Subcutaneous abdominal adipose tissue (tissue), 5 donors: ENCODE results near the gene RTN4R.

Experiments
- H3K27ac ChIP-seq: one replicate; pipeline ENCODE4 v1.7.0; 2013; ENCODE audit warnings: low read depth, mild to moderate bottlenecking, inconsistent platforms, low read length, moderate library complexity
- H3K27me3 ChIP-seq, 5 donors: one replicate each; pipeline ENCODE4 v1.7.0; 2013; ENCODE audit warnings: low read length in 5 of 5, inconsistent platforms in 1 of 5; ENCODE audit not compliant: control insufficient read depth in 5 of 5, insufficient read depth in 4 of 5
- H3K36me3 ChIP-seq, 5 donors: one replicate each; pipeline ENCODE4 v1.7.0; 2013; ENCODE audit warnings: low read length in 5 of 5; ENCODE audit not compliant: control insufficient read depth in 5 of 5, insufficient read depth in 5 of 5
- H3K4me1 ChIP-seq, 5 donors: one replicate each; pipeline ENCODE4 v1.7.0; 2013; ENCODE audit warnings: low read length in 5 of 5, mild to moderate bottlenecking in 3 of 5, moderate library complexity in 1 of 5; ENCODE audit not compliant: control insufficient read depth in 5 of 5, insufficient read depth in 5 of 5
- H3K4me3 ChIP-seq, 5 donors: one replicate each; pipeline ENCODE4 v1.7.0; 2013; ENCODE audit warnings: low read length in 5 of 5, low read depth in 1 of 5
- H3K9ac ChIP-seq, 5 donors: one replicate each; pipeline ENCODE4 v1.7.0; 2013; ENCODE audit warnings: low read length in 5 of 5, mild to moderate bottlenecking in 4 of 5, moderate library complexity in 3 of 5
- H3K9me3 ChIP-seq, 5 donors: one replicate each; pipeline ENCODE4 v1.7.0; 2013; ENCODE audit warnings: low read length in 5 of 5; ENCODE audit not compliant: control insufficient read depth in 5 of 5
- donor health status: healthy.
- donor health status: healthy.
- donor health status: healthy.
- donor health status: healthy.
- donor health status: healthy.

RTN4R gene

GRCh38 chr22:20228939-20229272 is 39.2 kb downstream of the RTN4R start:
- Histone ChIP-seq H3K27ac (no peak overlapping the region), H3K36me3 (no peaks in the 10 kb centered on the region), H3K4me1 (no peaks in the 10 kb centered on the region), H3K4me3 (no peak overlapping the region), H3K9ac (no peak overlapping the region), H3K27me3 (peaks cover 3 to 16% (median 7%) of the 10 kb centered on the region in 5 donors), H3K9me3 (peaks cover 0 to 8% (median 0%) of the 10 kb centered on the region in 5 donors)

- Histone ChIP-seq H3K4me3 (no peak overlapping the region), H3K36me3 (no peaks in the 10 kb centered on the region), H3K4me1 (no peaks in the 10 kb centered on the region), H3K27me3 (peaks cover 3 to 16% (median 7%) of the 10 kb centered on the region in 5 donors), H3K9ac (no peak overlapping the region), H3K27ac (no peak overlapping the region), H3K9me3 (peaks cover 0 to 8% (median 0%) of the 10 kb centered on the region in 5 donors)
Observed at GRCh38 chr22:20228055-20228938, 39.8 kb downstream of the RTN4R start.

DNA sequence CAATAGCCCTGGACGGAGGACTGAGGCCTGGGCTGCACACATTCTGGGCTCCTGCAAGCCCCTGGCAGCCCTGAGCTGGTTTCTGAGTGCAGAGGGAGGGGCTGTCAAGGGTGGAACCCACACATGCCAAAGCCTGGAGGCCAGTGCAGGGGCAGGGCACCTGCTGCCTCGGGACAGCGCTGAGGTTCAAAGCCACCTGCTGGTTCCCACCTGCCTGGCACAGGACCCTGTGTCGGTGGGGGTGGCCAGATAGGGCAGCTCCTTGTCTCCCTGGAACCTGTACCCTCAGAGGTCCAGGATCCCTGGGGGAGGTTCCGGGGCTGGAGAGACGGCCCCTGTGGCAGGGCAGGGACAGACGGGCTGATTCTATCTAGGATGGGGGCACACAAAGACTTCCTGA is 40.8 kb downstream of the RTN4R start:
- H3K4me3 ChIP-seq = no peak overlapping the region
- peaks cover 0 to 8% (median 0%) of the 10 kb centered on the region in 5 donors for H3K9me3 ChIP-seq
- H3K36me3 ChIP-seq = no peaks in the 10 kb centered on the region
- no peak overlapping the region for H3K27ac ChIP-seq
- H3K9ac ChIP-seq = no peak overlapping the region
- peaks cover 3 to 16% (median 7%) of the 10 kb centered on the region in 5 donors for H3K27me3 ChIP-seq
- H3K4me1 ChIP-seq = peaks cover 0 to 8% (median 3%) of the 10 kb centered on the region in 5 donors

DNA sequence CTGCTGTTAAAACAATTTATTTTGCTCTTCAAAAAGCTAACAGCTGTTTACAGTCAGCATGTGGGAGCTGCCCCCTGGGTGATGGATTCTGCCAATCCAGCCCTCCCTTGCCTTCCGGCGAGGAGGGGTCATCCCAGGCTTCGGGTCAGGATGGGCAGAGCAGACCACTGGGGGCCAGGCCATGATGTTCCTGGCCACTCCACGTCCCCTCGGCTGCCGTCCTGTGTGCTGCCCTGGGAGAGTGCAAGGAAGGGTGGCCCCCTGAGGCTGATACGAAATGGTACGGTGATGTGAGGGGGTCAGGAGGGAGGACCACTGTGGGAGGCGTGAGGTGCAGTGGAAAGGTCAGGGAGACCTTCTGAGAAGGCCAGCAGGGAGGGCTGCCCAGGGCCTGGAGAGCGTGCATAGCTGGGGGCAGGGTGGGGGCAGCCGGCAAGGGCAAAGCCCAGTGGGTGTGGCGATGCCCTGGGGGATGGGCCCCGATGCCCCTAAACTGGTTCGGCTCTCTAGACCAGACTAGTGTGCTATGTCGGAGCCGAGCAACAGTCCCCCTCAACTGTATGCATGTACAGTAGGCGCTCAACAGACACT is 41.3 kb downstream of the RTN4R start:
- Histone ChIP-seq H3K9me3 (peaks cover 0 to 8% (median 0%) of the 10 kb centered on the region in 5 donors), H3K36me3 (no peaks in the 10 kb centered on the region), H3K4me1 (peaks cover 0 to 13% (median 4%) of the 10 kb centered on the region in 5 donors), H3K27me3 (peaks cover 3 to 16% (median 8%) of the 10 kb centered on the region in 5 donors), H3K4me3 (no peak overlapping the region), H3K9ac (no peak overlapping the region), H3K27ac (no peak overlapping the region)

DNA sequence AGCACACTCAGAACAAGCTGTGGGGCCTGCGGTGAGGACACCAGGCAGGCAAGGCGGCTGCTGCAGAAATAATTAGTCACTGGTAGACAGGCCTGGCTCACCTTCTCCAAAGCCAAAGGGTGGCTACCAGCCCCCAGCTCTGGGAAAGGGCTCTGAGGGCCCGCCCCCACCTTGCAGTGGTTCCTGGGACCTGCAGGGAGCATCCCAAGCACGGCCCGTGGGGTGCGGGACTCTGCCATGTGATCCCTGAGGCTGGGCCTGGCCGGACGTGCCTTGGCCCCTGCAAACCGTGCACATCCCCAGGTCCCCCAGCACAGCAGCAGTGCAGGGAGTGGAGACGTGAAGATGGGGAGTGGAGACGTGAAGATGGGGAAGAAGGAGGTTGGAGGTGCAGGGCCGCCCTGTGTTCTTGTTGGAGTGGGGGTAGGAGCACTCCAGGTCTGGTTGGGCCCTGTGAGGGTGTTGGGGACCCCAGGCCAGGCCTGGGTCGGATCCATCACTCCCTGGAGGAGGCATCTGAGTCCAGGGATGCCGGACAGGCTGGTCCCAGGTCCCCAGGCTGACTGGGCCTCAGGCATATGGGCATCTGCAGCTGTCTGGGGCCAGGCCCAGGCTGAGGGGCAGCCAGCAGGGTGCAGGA is 41.9 kb downstream of the RTN4R start:
- peaks cover 0 to 8% (median 0%) of the 10 kb centered on the region in 5 donors for H3K9me3 ChIP-seq
- peaks cover 3 to 16% (median 10%) of the 10 kb centered on the region in 5 donors for H3K27me3 ChIP-seq
- peaks cover 0 to 15% (median 4%) of the 10 kb centered on the region in 5 donors for H3K4me1 ChIP-seq
- H3K36me3 ChIP-seq = no peaks in the 10 kb centered on the region
- H3K9ac ChIP-seq = no peak overlapping the region
- no peak overlapping the region for H3K4me3 ChIP-seq
- H3K27ac ChIP-seq = no peak overlapping the region

DNA sequence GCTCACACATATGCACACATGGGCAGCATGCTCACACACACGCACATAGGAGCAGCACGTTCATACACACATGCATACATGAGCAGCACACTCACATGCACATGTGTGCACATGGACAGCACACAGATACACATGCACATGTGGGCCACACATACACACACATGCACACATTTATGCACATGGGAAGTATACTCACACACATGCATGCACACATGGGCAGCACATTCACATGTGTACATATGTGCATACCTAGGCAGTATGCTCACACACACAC is 42.5 kb downstream of the RTN4R start:
- Histone ChIP-seq H3K9me3 (peaks cover 0 to 8% (median 0%) of the 10 kb centered on the region in 5 donors), H3K36me3 (no peaks in the 10 kb centered on the region), H3K9ac (no peak overlapping the region), H3K4me1 (peaks cover 0 to 15% (median 4%) of the 10 kb centered on the region in 5 donors), H3K27me3 (peaks cover 3 to 15% (median 10%) of the 10 kb centered on the region in 5 donors), H3K4me3 (no peak overlapping the region), H3K27ac (no peak overlapping the region)

DNA sequence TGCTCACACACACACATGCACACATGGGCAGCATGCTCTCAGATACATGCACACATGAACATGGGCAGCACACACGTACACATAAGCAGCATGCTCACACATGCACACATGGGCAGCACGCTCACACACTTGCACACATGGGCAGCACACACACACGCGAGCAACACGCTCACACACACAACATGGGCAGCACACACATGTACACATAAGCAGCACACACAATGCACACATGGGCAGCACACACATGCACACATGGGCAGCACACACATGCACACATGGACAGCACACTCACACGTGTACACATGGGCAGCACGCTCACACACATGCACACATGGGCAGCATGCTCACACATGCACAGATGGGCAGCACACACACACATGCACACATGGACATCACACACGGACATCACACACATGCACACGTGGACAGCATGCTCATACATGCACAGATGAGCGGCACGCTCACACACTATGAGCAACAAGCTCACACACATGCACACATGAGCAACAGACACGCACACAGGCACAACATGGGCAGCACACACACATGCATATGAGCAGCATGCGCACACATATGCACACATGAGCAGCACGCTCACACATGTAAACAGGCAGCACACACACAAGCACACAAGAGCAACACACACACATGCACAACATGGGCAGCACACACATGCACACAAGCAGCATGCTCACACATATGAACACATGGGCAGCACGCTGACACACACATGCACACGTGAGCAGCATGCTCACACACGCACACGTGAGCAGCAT is 43.0 kb downstream of the RTN4R start:
- peaks cover 3 to 12% (median 6%) of the 10 kb centered on the region in 5 donors for H3K27me3 ChIP-seq
- peaks cover 0 to 15% (median 4%) of the 10 kb centered on the region in 5 donors for H3K4me1 ChIP-seq
- H3K27ac ChIP-seq = no peak overlapping the region
- H3K4me3 ChIP-seq = no peak overlapping the region
- H3K9ac ChIP-seq = no peak overlapping the region
- H3K9me3 ChIP-seq = peaks cover 0 to 8% (median 0%) of the 10 kb centered on the region in 5 donors
- H3K36me3 ChIP-seq = no peaks in the 10 kb centered on the region

GRCh38 chr22:20224256-20224626 is 43.9 kb downstream of the RTN4R start:
- no peak overlapping the region for H3K9ac ChIP-seq

GRCh38 chr22:20223421-20224255 is 44.5 kb downstream of the RTN4R start:
- peaks cover 0 to 9% (median 0%) of the 10 kb centered on the region in 5 donors for H3K27me3 ChIP-seq
- H3K36me3 ChIP-seq = no peaks in the 10 kb centered on the region
- H3K4me1 ChIP-seq = peaks cover 0 to 15% (median 4%) of the 10 kb centered on the region in 5 donors
- peaks cover 0 to 13% (median 4%) of the 10 kb centered on the region in 5 donors for H3K9me3 ChIP-seq
- no peak overlapping the region for H3K27ac ChIP-seq
- no peak overlapping the region for H3K4me3 ChIP-seq
- H3K9ac ChIP-seq = no peak overlapping the region

More at GRCh38 chr22:20224256-20224626, 43.9 kb downstream of the RTN4R start:
- H3K27ac ChIP-seq = no peak overlapping the region
- H3K4me1 ChIP-seq = peaks cover 0 to 15% (median 4%) of the 10 kb centered on the region in 5 donors
- H3K4me3 ChIP-seq = no peak overlapping the region
- H3K27me3 ChIP-seq = peaks cover 0 to 9% (median 3%) of the 10 kb centered on the region in 5 donors
- peaks cover 0 to 13% (median 4%) of the 10 kb centered on the region in 5 donors for H3K9me3 ChIP-seq
- no peaks in the 10 kb centered on the region for H3K36me3 ChIP-seq
